GM23338 (cell line): Measurements from ENCODE around the gene CUX1. TPM values are rescaled to one million over a fixed set of nuclear protein-coding genes. Genes with fewer than 3 reads are reported as not detected.

ENCODE experiments used
- ATAC-seq: fragments of 200-7000 bp; cut with Tn5 transposase; 3 replicates; pipeline ENCODE4 v1.9.1; 2020
- DNase-seq: peaks from one replicate; pipeline ENCODE4 v3.0.0-alpha.2; 2015; ENCODE audit warnings: low spot score
- H2AFZ ChIP-seq: fragments of 200-600 bp; sonication (generic); 2 replicates; pipeline ENCODE4 v1.8.0; 2016; ENCODE audit warnings: antibody characterized with exemption, mild to moderate bottlenecking, moderate library complexity
- H3F3A ChIP-seq: fragments of 200-600 bp; sonication (generic); replicated peaks from 2 replicates; pipeline ENCODE4 v1.8.0; 2017; ENCODE audit warnings: antibody characterized with exemption, mixed run types, low read depth
- H3K27ac ChIP-seq: fragments of 200-600 bp; sonication (generic); 2 replicates; pipeline ENCODE4 v1.6.1; 2016; ENCODE audit warnings: low read depth
- H3K27me3 ChIP-seq: fragments of 200-600 bp; sonication (generic); 2 replicates; pipeline ENCODE4 v1.8.0; 2016; ENCODE audit warnings: mild to moderate bottlenecking, mixed run types, moderate library complexity; ENCODE audit not compliant: insufficient read depth
- H3K36me3 ChIP-seq: fragments of 200-600 bp; sonication (generic); 2 replicates; pipeline ENCODE4 v1.8.0; 2016; ENCODE audit warnings: mild to moderate bottlenecking; ENCODE audit not compliant: insufficient read depth
- H3K4me1 ChIP-seq: fragments of 200-600 bp; sonication (generic); 2 replicates; pipeline ENCODE4 v1.8.0; 2016; ENCODE audit warnings: mild to moderate bottlenecking, moderate library complexity; ENCODE audit not compliant: insufficient read depth
- H3K4me2 ChIP-seq: fragments of 200-600 bp; sonication (generic); 2 replicates; pipeline ENCODE4 v1.7.1; 2017; ENCODE audit warnings: mixed run types
- H3K4me3 ChIP-seq: fragments of 200-600 bp; sonication (generic); 2 replicates; pipeline ENCODE4 v1.6.1; 2016; ENCODE audit warnings: mixed run types
- H3K79me2 ChIP-seq: fragments of 200-600 bp; sonication (generic); replicated peaks from 2 replicates; pipeline ENCODE4 v1.8.0; 2017; ENCODE audit warnings: mild to moderate bottlenecking; ENCODE audit not compliant: insufficient read depth
- H3K9me2 ChIP-seq: fragments of 200-600 bp; sonication (generic); 2 replicates; pipeline ENCODE4 v1.8.0; 2017; ENCODE audit not compliant: insufficient read depth
- H4K20me1 ChIP-seq: fragments of 200-600 bp; sonication (generic); replicated peaks from 2 replicates; pipeline ENCODE4 v1.8.0; 2017; ENCODE audit warnings: mild to moderate bottlenecking; ENCODE audit not compliant: insufficient read depth
- H3K27ac Mint-ChIP-seq: 2 replicates; pipeline ENCODE4 v1.8.0; 2020; ENCODE audit warnings: inconsistent platforms, mild to moderate bottlenecking, moderate library complexity, mixed read lengths
- H3K27me3 Mint-ChIP-seq: 3 replicates; pipeline ENCODE4 v1.8.0; 2022; ENCODE audit warnings: low read depth, mild to moderate bottlenecking, moderate library complexity, mixed read lengths, inconsistent platforms; ENCODE audit not compliant: insufficient read depth, poor library complexity
- H3K36me3 Mint-ChIP-seq: 3 replicates; pipeline ENCODE4 v1.8.0; 2021; ENCODE audit warnings: low read depth, mild to moderate bottlenecking, inconsistent platforms, moderate library complexity, mixed read lengths
- H3K4me1 Mint-ChIP-seq: 3 replicates; pipeline ENCODE4 v1.8.0; 2020; ENCODE audit warnings: mild to moderate bottlenecking, inconsistent platforms, mixed read lengths
- H3K4me3 Mint-ChIP-seq: 3 replicates; pipeline ENCODE4 v1.8.0; 2021; ENCODE audit warnings: moderate library complexity, mild to moderate bottlenecking, inconsistent platforms, mixed read lengths
- H3K9me3 Mint-ChIP-seq: 3 replicates; pipeline ENCODE4 v1.8.0; 2020; ENCODE audit warnings: moderate library complexity, mild to moderate bottlenecking, inconsistent platforms, mixed read lengths
- CREB1 ChIP-seq: fragments of 250-450 bp; sonication (Bioruptor Pico); IDR thresholded peaks from 2 replicates; pipeline ENCODE4 v1.5.0; 2020; ENCODE audit warnings: low read depth, mild to moderate bottlenecking, moderate library complexity
- EZH2 ChIP-seq: fragments of 200-600 bp; sonication (generic); IDR thresholded peaks from one replicate; pipeline ENCODE4 v1.8.0; 2017; ENCODE audit warnings: antibody characterized with exemption, mild to moderate bottlenecking, low read depth; ENCODE audit not compliant: unreplicated experiment
- EZH2phosphoT487 ChIP-seq: fragments of 200-600 bp; sonication (generic); IDR thresholded peaks from one replicate; pipeline ENCODE4 v1.8.1; 2018; ENCODE audit warnings: antibody characterized with exemption; ENCODE audit not compliant: unreplicated experiment
- NANOG ChIP-seq: IDR thresholded peaks from 2 replicates; pipeline ENCODE4 v1.6.1; 2016; ENCODE audit warnings: antibody characterized with exemption, borderline replicate concordance
- POLR2AphosphoS5 ChIP-seq: IDR thresholded peaks from 2 replicates; pipeline ENCODE4 v1.6.1; 2016; ENCODE audit warnings: antibody characterized with exemption, low read depth
- STAT1 ChIP-seq: IDR thresholded peaks from one replicate; pipeline ENCODE4 v1.6.1; 2016; ENCODE audit warnings: antibody characterized with exemption; ENCODE audit not compliant: unreplicated experiment
- ZNF114 ChIP-seq: fragments of 250-450 bp; sonication (Bioruptor Pico); IDR thresholded peaks from 2 replicates; pipeline ENCODE4 v1.5.0; 2020; ENCODE audit warnings: mild to moderate bottlenecking, moderate library complexity
- ZNF462 ChIP-seq: fragments of 250-450 bp; sonication (Bioruptor Pico); IDR thresholded peaks from 2 replicates; pipeline ENCODE4 v1.5.0; 2020; ENCODE audit warnings: mild to moderate bottlenecking, moderate library complexity
- polyA plus RNA-seq: library from polyadenylated mRNA; unstranded; fragments of >200 nt; fragmentation: Nextera tagmentation; extraction: Ambion mirVana; gene quantifications from 2 replicates; pipeline ENCODE4 v1.2.1, GENCODE V29; 2016
- total RNA-seq: library from RNA; depleted of rRNA; stranded (reverse); fragments of >200 nt; shearing (Covaris generic); gene quantifications from 2 replicates; pipeline ENCODE4 v1.2.3, GENCODE V29; 2014
- TF ChIP-seq, protein P1 (sequence below): IDR thresholded peaks from one replicate; pipeline ENCODE4 v1.6.1; 2018; ENCODE audit warnings: antibody characterized with exemption; ENCODE audit not compliant: unreplicated experiment

Gene CUX1
- total and polyA plus RNA-seq, 2 experiments from 2014 or later: 49.9 to 64.0 TPM

DNA sequence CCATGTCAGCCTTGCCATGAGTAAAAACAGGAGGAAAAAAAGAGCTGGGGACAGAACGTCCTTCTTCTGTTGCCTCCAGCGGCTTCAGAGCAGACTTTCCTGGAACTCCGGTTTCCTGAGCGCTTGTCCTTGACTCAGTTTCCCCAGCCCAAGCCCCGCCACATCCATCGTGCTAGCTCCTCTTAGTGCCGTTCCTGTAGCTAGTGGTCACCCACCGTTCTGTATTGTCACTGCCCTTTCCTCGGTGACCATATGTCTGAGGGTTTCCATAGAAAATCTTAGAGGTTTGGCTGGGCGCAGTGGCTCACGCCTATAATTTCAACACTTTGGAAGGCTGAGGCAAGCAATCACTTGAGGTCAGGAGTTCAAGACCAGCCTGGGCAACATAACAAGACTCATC lies 100.1 kb downstream of the CUX1 start:
- Mint-ChIP-seq H3K9me3 (no peaks in the 10 kb centered on the region), H3K27ac (no peak overlapping the region), H3K36me3 (peaks cover 41% of the 10 kb centered on the region), H3K4me3 (no peak overlapping the region), H3K4me1 (peaks cover 25% of the 10 kb centered on the region), H3K27me3 (peaks cover 8% of the 10 kb centered on the region)
- H3K36me3 ChIP-seq: peaks cover 4% of the 10 kb centered on the region
- H3K4me3 ChIP-seq: no peak overlapping the region
- no peaks in the 10 kb centered on the region for H3F3A ChIP-seq
- no peak overlapping the region for H3K27ac ChIP-seq
- peaks cover 15% of the 10 kb centered on the region for H3K4me1 ChIP-seq
- H3K4me2 ChIP-seq: no peak overlapping the region
- TF ChIP-seq ZNF114 (CRISPR knock-in tag) (no peak), CREB1 (CRISPR knock-in tag) (no peak)
- H2AFZ ChIP-seq: no peak overlapping the region
- DNase-seq (no peak), ATAC-seq (no peak)
- no peaks in the 10 kb centered on the region for H3K27me3 ChIP-seq
- peaks cover 20% of the 10 kb centered on the region; the same call in 1 of the 2 replicates for H4K20me1 ChIP-seq
- H3K9me2 ChIP-seq: no peaks in the 10 kb centered on the region
- H3K79me2 ChIP-seq: peaks cover 96% of the 10 kb centered on the region

GRCh38 chr7:101918426-101918825 lies 101.0 kb downstream of the CUX1 start:
- DNase-seq (no peak), ATAC-seq (no peak)
- Histone ChIP-seq H3K36me3 (peaks cover 4% of the 10 kb centered on the region), H4K20me1 (peaks cover 19% of the 10 kb centered on the region; the same call in 1 of the 2 replicates), H3K4me1 (peaks cover 14% of the 10 kb centered on the region), H3K27me3 (no peaks in the 10 kb centered on the region), H3K79me2 (peaks cover 96% of the 10 kb centered on the region), H3K4me3 (no peak overlapping the region), H3K9me2 (no peaks in the 10 kb centered on the region), H3F3A (no peaks in the 10 kb centered on the region), H2AFZ (no peak overlapping the region), H3K27ac (no peak overlapping the region), H3K4me2 (no peak overlapping the region)
- H3K27me3 Mint-ChIP-seq: peaks cover 15% of the 10 kb centered on the region
- TF ChIP-seq POLR2AphosphoS5 (no peak), EZH2phosphoT487 (no peak), NANOG (no peak), EZH2 (no peak), ZNF462 (no peak), STAT1 (no peak)
- TF ChIP-seq, protein P1, sequence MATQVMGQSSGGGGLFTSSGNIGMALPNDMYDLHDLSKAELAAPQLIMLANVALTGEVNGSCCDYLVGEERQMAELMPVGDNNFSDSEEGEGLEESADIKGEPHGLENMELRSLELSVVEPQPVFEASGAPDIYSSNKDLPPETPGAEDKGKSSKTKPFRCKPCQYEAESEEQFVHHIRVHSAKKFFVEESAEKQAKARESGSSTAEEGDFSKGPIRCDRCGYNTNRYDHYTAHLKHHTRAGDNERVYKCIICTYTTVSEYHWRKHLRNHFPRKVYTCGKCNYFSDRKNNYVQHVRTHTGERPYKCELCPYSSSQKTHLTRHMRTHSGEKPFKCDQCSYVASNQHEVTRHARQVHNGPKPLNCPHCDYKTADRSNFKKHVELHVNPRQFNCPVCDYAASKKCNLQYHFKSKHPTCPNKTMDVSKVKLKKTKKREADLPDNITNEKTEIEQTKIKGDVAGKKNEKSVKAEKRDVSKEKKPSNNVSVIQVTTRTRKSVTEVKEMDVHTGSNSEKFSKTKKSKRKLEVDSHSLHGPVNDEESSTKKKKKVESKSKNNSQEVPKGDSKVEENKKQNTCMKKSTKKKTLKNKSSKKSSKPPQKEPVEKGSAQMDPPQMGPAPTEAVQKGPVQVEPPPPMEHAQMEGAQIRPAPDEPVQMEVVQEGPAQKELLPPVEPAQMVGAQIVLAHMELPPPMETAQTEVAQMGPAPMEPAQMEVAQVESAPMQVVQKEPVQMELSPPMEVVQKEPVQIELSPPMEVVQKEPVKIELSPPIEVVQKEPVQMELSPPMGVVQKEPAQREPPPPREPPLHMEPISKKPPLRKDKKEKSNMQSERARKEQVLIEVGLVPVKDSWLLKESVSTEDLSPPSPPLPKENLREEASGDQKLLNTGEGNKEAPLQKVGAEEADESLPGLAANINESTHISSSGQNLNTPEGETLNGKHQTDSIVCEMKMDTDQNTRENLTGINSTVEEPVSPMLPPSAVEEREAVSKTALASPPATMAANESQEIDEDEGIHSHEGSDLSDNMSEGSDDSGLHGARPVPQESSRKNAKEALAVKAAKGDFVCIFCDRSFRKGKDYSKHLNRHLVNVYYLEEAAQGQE: no peak
- H3K4me1 Mint-ChIP-seq: peaks cover 27% of the 10 kb centered on the region
- H3K9me3 Mint-ChIP-seq: no peaks in the 10 kb centered on the region
- no peak overlapping the region for H3K4me3 Mint-ChIP-seq
- no peak overlapping the region for H3K27ac Mint-ChIP-seq
- peaks cover 41% of the 10 kb centered on the region for H3K36me3 Mint-ChIP-seq
